Transverse colon (tissue), 3 donors: Measurements from ENCODE around the gene SLC26A8.

ENCODE experiments used
- POLR2A ChIP-seq: fragments of 450-650 bp; IDR thresholded peaks from one replicate; pipeline ENCODE4 v1.6.1; 2016; ENCODE audit warnings: antibody characterized with exemption, mild to moderate bottlenecking, moderate library complexity
- POLR2AphosphoS5 ChIP-seq, 3 donors: sonication (generic); formaldehyde crosslinking; IDR thresholded peaks; one replicate each; pipeline ENCODE4 v1.6.1; 2016; ENCODE audit warnings: antibody characterized with exemption in 3 of 3

GRCh38 chr6:35972471-35973367, 51.7 kb downstream of the SLC26A8 start:
- TF ChIP-seq POLR2A, result no peak
- no peak for TF ChIP-seq POLR2AphosphoS5 (IDR thresholded peaks at IDR 0.05)
